SK-N-MC (cell line): ENCODE data around the gene CNGB1.

Source experiments
- EZH2 ChIP-seq: fragments of 200-600 bp; sonication (generic); IDR thresholded peaks from one replicate; pipeline ENCODE4 v1.6.1; 2017; ENCODE audit warnings: antibody characterized with exemption
- POLR2AphosphoS5 ChIP-seq: IDR thresholded peaks from 2 replicates; pipeline ENCODE4 v1.6.1; 2012; ENCODE audit warnings: mild to moderate bottlenecking, low read depth, low read length, borderline replicate concordance

GRCh38 chr16:57888128-57888527 lies 82.8 kb downstream of the CNGB1 start:
- TF ChIP-seq POLR2AphosphoS5 (no peak), EZH2 (no peak)
